T-helper 2 cell (primary cell): ENCODE measurements around the gene DXO.
A peak's percentile ranks its signal among the peaks of the same experiment; 100 is the strongest.
"Not testable (repeated sequence)": the region's sequence is repeated elsewhere in the genome, so short reads cannot be mapped to it uniquely, and the experiment has no call there.

ENCODE experiments used
- DNase-seq, 5 experiments: peaks; one replicate each; pipeline versions ENCODE4 v3.0.0 to v3.0.0-alpha.2; 2012 to 2022

Gene DXO

DNA sequence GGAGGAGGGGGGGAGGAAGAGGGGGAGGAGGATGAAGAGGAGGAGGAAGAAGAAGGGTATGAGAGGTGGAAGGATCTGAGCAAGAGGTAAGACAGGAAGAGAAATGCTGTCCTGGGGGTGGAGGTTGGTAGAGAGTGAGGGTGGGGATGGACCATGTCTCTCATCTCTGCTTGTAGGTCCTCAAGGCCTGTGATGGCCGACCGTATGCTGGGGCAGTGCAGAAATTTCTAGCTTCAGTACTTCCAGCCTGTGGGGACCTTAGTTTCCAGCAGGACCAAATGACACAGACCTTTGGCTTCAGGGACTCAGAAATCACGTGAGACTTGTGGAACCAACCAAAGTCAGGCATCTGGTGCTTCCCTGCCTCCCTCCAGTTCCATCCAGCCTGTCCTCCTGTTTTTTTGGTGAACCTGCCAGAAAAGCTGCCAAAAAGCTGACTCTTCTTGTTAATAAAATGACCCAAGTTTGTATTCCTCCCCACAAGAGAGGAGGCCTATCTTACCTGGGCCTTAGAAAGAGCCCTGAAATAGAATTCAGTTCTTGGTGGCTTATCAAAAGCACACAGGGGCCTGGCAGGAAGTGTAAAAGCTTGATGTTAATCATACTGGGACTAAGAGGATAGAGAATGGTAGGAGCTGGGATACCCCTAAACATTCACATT, 7.4 kb upstream of the DXO start:
- no peak for DNase-seq

GRCh38 chr6:31978831-31979230, 6.9 kb upstream of the DXO start:
- no peak for DNase-seq

- no peak for DNase-seq
Observed at GRCh38 chr6:31977816-31978431, 6.0 kb upstream of the DXO start.

GRCh38 chr6:31976065-31976464, 4.1 kb upstream of the DXO start:
- not testable (repeated sequence) for DNase-seq

GRCh38 chr6:31972709-31973350, 892 bp upstream of the DXO start:
- DNase-seq: no peak

DNA sequence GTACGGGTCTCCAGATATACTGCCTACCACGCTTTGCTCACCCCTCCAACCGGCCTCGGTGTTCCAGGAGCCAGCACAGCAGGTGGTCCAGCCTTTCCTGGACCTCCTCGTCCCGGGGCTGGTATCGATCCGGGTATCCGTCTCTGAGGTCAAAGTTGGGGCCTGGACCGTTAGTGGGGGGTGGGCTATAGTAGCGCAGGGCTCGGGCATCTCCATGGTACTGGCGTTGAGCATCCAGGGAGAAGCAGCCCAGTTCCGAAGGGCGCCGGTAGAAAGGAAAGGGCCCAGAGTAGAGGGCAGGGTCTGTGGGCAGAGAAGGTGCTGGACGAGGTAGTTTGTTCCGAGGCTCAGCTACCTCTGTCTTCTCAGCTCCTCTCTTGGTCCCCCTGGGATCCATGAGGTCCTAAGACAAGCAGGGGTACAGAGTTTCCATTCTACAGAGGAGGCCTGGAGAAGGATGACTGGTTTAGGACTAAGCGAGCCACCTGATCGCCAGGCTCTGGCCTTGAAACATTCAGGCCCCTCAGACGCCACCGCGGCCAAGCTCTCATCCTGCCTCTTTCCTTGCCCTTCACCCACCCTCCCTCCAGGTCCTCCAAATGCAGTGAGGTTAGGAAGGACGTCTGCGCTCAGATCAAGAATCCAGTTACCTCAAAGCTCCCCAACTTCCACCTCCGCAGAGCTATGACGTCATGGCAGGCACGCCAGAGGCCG, 502 bp downstream of the DXO start:
- DNase-seq: no peak

DNA sequence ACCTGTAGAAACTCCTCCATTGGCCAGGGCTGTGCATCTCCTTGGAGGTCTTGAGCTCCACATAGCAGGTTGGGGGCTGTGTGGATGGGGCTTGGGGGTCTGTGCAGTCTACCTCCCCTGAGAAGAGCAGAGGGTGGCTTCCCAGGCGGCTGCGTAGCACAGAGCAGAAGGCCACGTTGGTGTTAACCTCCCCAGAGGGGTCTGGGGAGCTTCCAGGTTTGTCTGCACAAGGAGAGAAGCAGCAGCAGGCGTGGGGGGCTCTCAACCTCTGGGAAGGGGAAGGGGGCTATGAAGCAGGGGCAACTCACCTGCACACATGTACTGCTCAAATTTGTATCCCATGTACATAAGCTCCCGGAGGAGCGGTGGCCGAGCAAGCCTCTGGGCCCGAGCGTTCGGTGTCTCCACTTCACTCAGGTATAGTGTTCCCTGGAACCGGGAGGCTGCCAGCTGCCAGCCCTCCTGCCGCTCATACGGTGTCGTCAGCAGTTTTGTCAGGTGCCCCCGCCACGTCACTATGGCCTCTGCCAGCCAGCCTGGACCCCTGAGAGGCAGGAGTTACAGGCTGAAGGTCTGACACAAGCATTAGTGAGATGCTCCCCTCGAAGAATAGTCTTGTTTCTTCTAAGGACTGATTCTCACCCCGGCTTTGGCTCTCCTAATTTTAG, 1.2 kb downstream of the DXO start:
- DNase-seq: no peak

GRCh38 chr6:31969712-31970603, 2.0 kb downstream of the DXO start:
- DNase-seq: no peak

DNA sequence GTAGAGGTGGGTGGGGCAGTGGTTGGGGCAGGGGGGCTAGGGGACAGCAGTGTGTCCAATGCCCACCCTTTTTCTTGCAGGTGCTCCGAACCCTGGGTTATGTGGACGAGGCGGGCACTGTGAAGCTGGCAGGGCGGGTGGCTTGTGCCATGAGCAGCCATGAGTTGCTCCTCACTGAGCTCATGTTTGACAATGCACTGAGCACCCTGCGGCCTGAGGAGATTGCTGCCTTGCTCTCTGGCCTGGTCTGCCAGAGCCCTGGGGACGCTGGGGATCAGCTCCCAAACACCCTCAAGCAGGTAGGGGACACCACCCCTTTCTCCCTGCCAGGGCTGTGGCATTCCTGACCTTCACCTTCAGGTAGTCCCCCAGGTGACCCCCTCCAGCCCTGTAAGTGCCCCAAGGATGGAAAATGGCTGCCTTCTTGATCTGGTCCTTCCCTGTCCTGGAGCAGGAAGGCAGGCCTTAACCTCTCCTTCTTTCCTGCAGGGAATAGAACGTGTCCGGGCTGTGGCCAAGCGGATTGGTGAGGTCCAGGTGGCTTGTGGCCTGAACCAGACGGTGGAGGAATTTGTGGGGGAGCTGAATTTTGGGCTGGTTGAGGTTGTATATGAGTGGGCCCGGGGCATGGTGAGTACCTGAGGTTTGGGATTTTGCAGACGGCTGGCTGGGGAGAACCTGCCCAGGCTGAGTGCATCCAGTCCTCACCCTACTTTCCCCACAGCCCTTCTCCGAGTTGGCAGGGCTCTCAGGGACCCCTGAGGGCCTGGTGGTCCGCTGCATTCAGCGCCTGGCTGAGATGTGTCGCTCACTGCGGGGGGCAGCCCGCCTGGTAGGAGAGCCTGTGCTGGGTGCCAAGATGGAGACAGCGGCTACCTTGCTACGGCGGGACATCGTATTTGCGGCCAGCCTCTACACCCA, 2.9 kb downstream of the DXO start:
- no peak for DNase-seq

- DNase-seq: no peak
Observed at GRCh38 chr6:31968326-31968725, 3.6 kb downstream of the DXO start.

DNA sequence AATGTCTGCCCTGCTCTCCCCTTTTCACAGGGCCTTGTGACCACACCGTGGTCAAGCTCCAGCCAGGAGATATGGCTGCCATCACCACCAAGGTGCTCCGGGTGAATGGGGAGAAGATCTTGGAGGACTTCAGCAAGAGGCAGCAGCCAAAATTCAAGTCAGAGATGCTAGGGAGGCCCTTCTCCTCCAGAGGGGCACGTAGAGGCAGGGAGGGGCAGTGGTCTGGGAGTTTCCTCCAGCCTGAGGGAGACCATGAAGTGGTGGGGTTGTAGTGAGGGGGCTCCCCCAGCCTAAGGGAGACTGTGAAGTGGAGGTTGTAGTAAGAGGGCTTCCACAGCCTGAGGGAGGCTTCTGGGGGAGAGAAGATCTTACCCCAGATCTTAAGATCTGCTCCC, 4.0 kb downstream of the DXO start:
- DNase-seq: no peak

- no peak for DNase-seq
Observed at GRCh38 chr6:31966997-31967925, 4.7 kb downstream of the DXO start.

- no peak for DNase-seq
Observed at GRCh38 chr6:31966506-31966905, 5.4 kb downstream of the DXO start.

- no peak for DNase-seq
Observed at GRCh38 chr6:31965700-31966099, 6.2 kb downstream of the DXO start.

DNA sequence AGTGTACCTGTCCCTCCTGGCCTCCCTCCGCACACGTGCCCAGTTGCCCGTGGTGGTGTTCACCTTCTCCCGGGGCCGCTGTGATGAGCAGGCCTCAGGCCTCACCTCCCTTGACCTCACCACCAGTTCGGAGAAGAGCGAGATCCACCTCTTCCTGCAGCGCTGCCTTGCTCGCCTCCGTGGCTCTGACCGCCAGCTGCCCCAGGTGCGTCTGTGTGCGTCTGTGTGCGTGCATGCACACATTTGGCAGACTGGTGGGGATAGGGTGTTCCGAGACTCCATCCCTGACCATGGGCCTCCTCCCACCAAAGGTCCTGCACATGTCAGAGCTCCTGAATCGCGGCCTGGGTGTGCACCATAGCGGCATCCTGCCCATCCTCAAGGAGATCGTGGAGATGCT, 8.0 kb downstream of the DXO start:
- DNase-seq: no peak

- no peak for DNase-seq
Observed at GRCh38 chr6:31961616-31962015, 10.3 kb downstream of the DXO start.

DNA sequence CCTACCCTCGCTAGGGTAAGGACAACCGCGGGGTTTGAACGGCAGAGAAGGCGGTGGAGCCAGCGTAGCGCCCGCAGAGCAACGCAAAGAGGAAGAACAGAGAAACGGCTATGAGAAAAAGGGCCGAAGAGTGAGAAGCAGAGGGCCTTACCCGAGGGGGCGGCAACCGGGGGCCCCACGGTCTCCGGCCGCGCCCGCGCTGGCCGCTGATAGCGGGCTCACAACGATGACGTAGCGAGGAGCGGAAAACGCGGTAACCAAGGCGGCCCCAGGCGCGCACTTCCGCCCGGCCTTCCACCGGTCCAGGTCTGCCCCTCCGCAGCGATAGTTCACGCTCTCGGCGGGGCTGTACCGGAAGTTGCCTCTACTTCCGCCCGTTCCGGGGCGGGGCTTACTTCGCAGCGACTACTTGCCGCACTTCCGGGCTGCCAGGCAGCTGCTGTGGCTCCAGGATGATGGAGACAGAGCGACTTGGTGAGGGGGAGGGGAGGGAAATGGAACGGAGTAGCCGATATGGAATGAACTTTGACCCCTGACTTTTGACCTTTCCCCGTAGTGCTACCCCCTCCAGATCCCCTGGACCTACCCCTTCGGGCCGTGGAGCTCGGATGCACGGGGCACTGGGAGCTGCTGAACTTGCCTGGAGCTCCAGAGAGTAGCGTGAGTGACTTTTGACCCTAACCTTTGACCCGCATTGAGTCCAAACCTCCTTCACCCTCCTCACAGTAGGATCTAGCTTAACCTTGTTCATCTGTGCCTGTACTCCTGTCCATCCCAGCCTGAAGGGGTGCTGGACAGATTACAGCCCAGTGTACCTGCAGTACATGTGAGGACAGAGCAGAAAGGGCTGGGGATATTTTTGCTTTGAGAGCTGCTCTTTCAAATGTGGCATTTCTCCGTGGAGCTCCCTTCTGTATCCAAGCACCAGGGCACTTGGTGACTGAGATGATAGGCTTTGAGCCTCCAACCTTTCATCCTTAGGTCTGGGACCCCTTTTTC, 12.9 kb downstream of the DXO start, which contains the start of the genes NELFE and SKIC2:
Gene NELFE (minus strand): TSS at position 231 of the 999 bp plus-strand sequence. CDS start 525 bp downstream, outside the sequence.
Gene SKIC2 (plus strand): TSS at position 435 of the 999 bp plus-strand sequence. CDS start 18 bp downstream, at position 453.
- DNase-seq: peak; percentile 93 to 99 (median 98)

GRCh38 chr6:31958412-31958740, 13.6 kb downstream of the DXO start:
- no peak for DNase-seq
